HG03575 (cell line): ENCODE data around the gene CD8B.

ENCODE experiments used
- ATAC-seq: cut with Tn5 transposase; IDR thresholded peaks from one replicate; pipeline ENCODE4 v1.9.1; 2021; ENCODE audit not compliant: unreplicated experiment, insufficient number of reproducible peaks, low FRiP score; ENCODE audit errors: extremely low read depth

Gene CD8B

GRCh38 chr2:86783615-86784339, 77.9 kb downstream of the CD8B start:
- ATAC-seq = peak; percentile 88

DNA sequence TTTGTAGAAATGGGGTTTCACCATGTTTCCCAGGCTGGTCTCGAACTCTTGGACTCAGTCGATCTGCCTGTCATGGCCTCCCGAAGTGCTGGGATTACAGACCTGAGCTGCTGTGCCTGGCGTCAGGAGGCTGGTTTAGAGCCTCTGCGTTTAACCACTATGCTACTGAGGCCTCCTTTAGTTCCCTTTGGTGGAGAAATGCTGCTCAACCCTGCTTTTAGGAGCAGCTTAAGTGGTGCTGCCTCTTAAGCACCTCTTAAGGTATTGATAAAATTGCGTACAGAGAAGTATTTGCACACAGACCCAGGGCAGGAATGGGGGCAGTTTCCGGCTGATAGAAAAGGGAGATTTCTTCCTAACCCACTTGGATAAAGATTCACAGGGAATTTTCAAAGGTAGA, 78.9 kb downstream of the CD8B start:
- no peak for ATAC-seq

DNA sequence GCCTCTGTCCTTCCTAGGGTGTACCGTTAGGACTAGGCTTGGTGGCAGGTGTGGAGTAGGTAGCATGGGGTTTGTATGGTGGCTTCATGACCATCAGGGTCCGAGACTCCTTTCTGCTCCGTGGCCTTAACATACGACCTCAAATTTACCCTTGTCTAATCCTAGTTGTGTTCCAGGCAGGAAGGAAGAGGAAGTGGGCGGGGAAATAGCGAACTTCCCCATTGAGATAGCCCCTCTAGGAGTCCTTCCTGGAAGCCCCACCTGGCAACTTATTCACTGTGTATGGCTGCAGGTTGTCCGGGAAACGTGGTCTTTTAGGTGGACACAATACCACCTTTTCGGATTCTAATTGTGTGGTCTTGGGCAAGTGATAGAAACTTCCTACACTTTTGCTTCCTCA, 80.3 kb downstream of the CD8B start:
- no peak for ATAC-seq

- ATAC-seq = no peak
Observed at GRCh38 chr2:86779971-86780370, 81.7 kb downstream of the CD8B start.

- ATAC-seq = no peak
Observed at GRCh38 chr2:86778957-86779356, 82.7 kb downstream of the CD8B start.

- no peak for ATAC-seq
Observed at GRCh38 chr2:86776532-86776931, 85.2 kb downstream of the CD8B start.

GRCh38 chr2:86775338-86775737, 86.3 kb downstream of the CD8B start:
- no peak for ATAC-seq

DNA sequence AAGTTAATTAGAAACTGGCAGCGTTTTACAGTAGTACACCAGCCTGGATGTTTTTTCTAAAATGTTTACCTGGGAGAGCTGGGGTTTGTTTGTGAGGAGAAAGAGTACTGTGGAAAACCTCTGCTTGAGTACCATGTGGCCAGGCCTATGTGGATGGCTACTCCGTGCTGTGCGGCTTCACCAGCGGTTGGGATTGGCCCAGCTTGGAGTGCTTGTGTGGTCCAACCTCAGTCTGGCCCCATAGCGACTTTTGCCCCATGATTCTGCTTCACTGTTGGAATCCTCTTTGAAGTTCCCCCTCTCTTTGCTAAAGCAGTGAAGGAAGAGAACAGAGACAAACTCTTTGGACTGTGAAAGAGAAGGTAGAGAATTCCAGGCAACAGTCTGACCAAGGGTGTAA, 86.8 kb downstream of the CD8B start:
- ATAC-seq = no peak

- no peak for ATAC-seq
Observed at GRCh38 chr2:86772611-86773010, 89.1 kb downstream of the CD8B start.

DNA sequence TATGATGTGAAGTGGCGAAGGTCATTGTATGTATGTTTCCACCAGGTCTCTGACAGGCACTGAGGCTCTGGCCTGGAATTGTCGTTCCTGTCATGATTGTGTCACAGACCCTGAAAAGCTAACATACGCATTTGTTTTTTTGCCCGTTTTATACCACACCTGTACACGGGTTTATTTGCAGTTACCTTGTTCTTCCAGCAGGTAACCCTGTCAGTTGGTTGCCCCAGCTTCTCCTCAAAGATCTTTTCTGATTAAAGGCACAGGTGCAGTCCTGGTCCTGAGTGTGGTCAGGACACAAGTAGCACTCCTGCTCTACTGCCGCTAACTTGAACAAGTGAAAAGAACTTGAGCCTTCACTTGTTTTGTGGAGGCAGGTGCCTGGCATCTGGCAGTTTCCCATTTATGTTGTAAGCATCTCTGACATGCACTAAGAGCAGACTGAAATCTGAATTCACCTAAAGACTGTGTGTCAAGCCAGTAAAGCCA, 90.8 kb downstream of the CD8B start:
- ATAC-seq = no peak

DNA sequence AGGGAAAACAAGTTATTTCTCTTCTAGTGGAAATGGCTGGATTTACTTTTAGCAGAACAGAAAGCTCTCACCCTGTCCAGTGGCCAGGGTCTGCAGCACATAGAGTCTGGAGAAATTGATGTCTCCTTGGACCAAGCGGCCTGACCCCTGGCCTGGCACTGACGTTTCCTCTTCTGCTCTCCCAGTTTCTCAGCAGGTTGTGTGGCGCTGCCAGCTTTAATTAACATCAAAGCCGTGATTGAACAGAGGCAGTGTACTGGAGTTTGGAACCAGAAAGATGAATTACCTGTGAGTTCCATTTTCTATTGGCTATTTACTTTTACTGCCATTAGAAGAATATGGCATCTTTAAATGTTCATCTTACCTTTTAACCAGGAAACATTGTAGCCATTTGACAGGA, 91.8 kb downstream of the CD8B start:
- no peak for ATAC-seq

GRCh38 chr2:86768189-86768949, 93.3 kb downstream of the CD8B start:
- no peak for ATAC-seq
